ENCODE results near the gene FAM171A1. TPM values are rescaled to one million over a fixed set of nuclear protein-coding genes. Genes with fewer than 3 reads are reported as not detected.

Gene FAM171A1
- total and polyA plus RNA-seq, 2 donors (not counting 3 experiments of a cell fraction or from before 2014, with no cell fraction given), result 56.3 to 75.8 TPM

GRCh38 chr10:15196021-15196834 lies 174.9 kb downstream of the FAM171A1 start:
- no peaks in the 10 kb centered on the region for H3K27me3 ChIP-seq (ENCODE audit: control insufficient read depth in 2 of 2, insufficient read depth in 2 of 2, low read length in 2 of 2)
- H3K4me2 ChIP-seq (ENCODE audit: insufficient read depth, low read length), result peak overlapping the region; percentile 54
- no peaks in the 10 kb centered on the region for H3K79me2 ChIP-seq (ENCODE audit: control insufficient read depth, insufficient read depth, low read length)
- intact Hi-C loops (cut with micrococcal nuclease) (no loop called here), dilution Hi-C loops (cut with MboI; ENCODE audit: extremely low pct_ligation_motif_present, low sequenced_read_pairs) (no loop called here)
- TF ChIP-seq GATA2 (IDR thresholded peaks at IDR 0.05; ENCODE audit: insufficient read depth, insufficient read length, low read depth, low read length) (peak; percentile 2), POLR2A (IDR thresholded peaks at IDR 0.05; ENCODE audit: low read depth, low read length) (peak; percentile 13), MAX (IDR thresholded peaks at IDR 0.05; ENCODE audit: insufficient read depth, insufficient read length) (no peak), EZH2 (IDR thresholded peaks at IDR 0.05; ENCODE audit: borderline replicate concordance, low read depth, low read length, severe bottlenecking) (no peak)
- H3K4me1 ChIP-seq (ENCODE audit: control insufficient read depth, extremely low read depth, insufficient read depth, low read length), result peaks cover 49% of the 10 kb centered on the region
- BruUV-seq (replicated peaks), result TSS peak; percentile 58
- H3K9me1 ChIP-seq (replicated peaks; ENCODE audit: control insufficient read depth, extremely low read depth, insufficient read depth, low read length), result no peaks in the 10 kb centered on the region
- ChIA-PET POLR2A (interaction anchor here (3.2 kb wide), 1 partner anchor 28 kb away, joined by 16 read pairs; the partner anchor contains the start of gene NMT2), CTCF (interaction anchor here (1.2 to 2.5 kb wide), 3 partner anchors 15 to 175 kb away, joined by 3 to 21 read pairs (median 9); partner anchors contain the start of genes FAM171A1 and NMT2)
- no peak for FAIRE-seq
- H3K36me3 ChIP-seq (ENCODE audit: control insufficient read depth in 2 of 2, extremely low read depth in 1 of 2, insufficient read depth in 2 of 2, low read length in 2 of 2), result no peaks in the 10 kb centered on the region
- no peaks in the 10 kb centered on the region for H4K20me1 ChIP-seq (replicated peaks; ENCODE audit: control insufficient read depth, extremely low read depth, insufficient read depth, low read length)
- peak overlapping the region; percentile 86 for H3K27ac ChIP-seq (ENCODE audit: insufficient read depth, low read depth, low read length)
- H3K4me3 ChIP-seq (replicated peaks in 1 of 3; ENCODE audit: insufficient read depth in 1 of 3, low read depth in 1 of 3, low read length in 3 of 3), result no peak overlapping the region
- peak overlapping the region; percentile 41 for H3K9ac ChIP-seq (replicated peaks; ENCODE audit: extremely low read depth, insufficient read depth, low read length)
- H3K9me3 ChIP-seq (replicated peaks; ENCODE audit: control insufficient read depth, insufficient read depth, low read length), result no peaks in the 10 kb centered on the region
- DNase-seq (ENCODE audit: low read depth, low spot score), result no peak
- no peak overlapping the region for H2AFZ ChIP-seq (ENCODE audit: low read depth, low read length)

- dilution Hi-C loops (cut with MboI; ENCODE audit: extremely low pct_ligation_motif_present, low sequenced_read_pairs) (no loop called here), intact Hi-C loops (cut with micrococcal nuclease) (no loop called here)
- H3K79me2 ChIP-seq (ENCODE audit: control insufficient read depth, insufficient read depth, low read length), result no peaks in the 10 kb centered on the region
- DNase-seq (ENCODE audit: low read depth, low spot score) (no peak), FAIRE-seq (no peak)
- no peaks in the 10 kb centered on the region for H3K9me1 ChIP-seq (replicated peaks; ENCODE audit: control insufficient read depth, extremely low read depth, insufficient read depth, low read length)
- H3K4me2 ChIP-seq (ENCODE audit: insufficient read depth, low read length), result no peak overlapping the region
- BruUV-seq (replicated peaks), result no TSS peak
- H3K4me1 ChIP-seq (ENCODE audit: control insufficient read depth, extremely low read depth, insufficient read depth, low read length), result no peaks in the 10 kb centered on the region
- no peak for TF ChIP-seq EZH2 (IDR thresholded peaks at IDR 0.05; ENCODE audit: borderline replicate concordance, low read depth, low read length, severe bottlenecking)
- TF ChIP-seq POLR2AphosphoS5 (IDR thresholded peaks at IDR 0.05; ENCODE audit: insufficient read depth, low read depth, low read length), result no peak
- TF ChIP-seq MAX (IDR thresholded peaks at IDR 0.05; ENCODE audit: insufficient read depth, insufficient read length), result no peak
- TF ChIP-seq MYC (IDR thresholded peaks at IDR 0.05; ENCODE audit: low read depth, low read length), result no peak
- no peak for TF ChIP-seq FOS (IDR thresholded peaks at IDR 0.05; ENCODE audit: borderline replicate concordance, insufficient read depth, low read length)
- no peak for TF ChIP-seq CTCF (IDR thresholded peaks at IDR 0.05; ENCODE audit: extremely low read depth in 1 of 2, insufficient read depth in 1 of 2, low read depth in 1 of 2, low read length in 2 of 2)
- no peak for TF ChIP-seq JUN (IDR thresholded peaks at IDR 0.05; ENCODE audit: borderline replicate concordance, insufficient read depth, insufficient read length, low read depth)
- no peak for TF ChIP-seq POLR2A (IDR thresholded peaks at IDR 0.05; ENCODE audit: low read depth, low read length)
- no peak for TF ChIP-seq GATA2 (IDR thresholded peaks at IDR 0.05; ENCODE audit: insufficient read depth, insufficient read length, low read depth, low read length)
- ChIA-PET CTCF (interaction anchor here (1.3 to 3.4 kb wide), 2 partner anchors 11 to 20 kb away, joined by 4 to 11 read pairs; no protein-coding TSS in a partner anchor), POLR2A (no interaction called here)
- H4K20me1 ChIP-seq (replicated peaks; ENCODE audit: control insufficient read depth, extremely low read depth, insufficient read depth, low read length), result no peaks in the 10 kb centered on the region
- no peak overlapping the region for H2AFZ ChIP-seq (ENCODE audit: low read depth, low read length)
- H3K9me3 ChIP-seq (replicated peaks; ENCODE audit: control insufficient read depth, insufficient read depth, low read length), result no peaks in the 10 kb centered on the region
- H3K27ac ChIP-seq (ENCODE audit: insufficient read depth, low read depth, low read length), result no peak overlapping the region
- H3K4me3 ChIP-seq (replicated peaks in 1 of 3; ENCODE audit: insufficient read depth in 1 of 3, low read depth in 1 of 3, low read length in 3 of 3), result no peak overlapping the region
- no peaks in the 10 kb centered on the region for H3K27me3 ChIP-seq (ENCODE audit: control insufficient read depth in 2 of 2, insufficient read depth in 2 of 2, low read length in 2 of 2)
- H3K9ac ChIP-seq (replicated peaks; ENCODE audit: extremely low read depth, insufficient read depth, low read length), result no peak overlapping the region
- H3K36me3 ChIP-seq (ENCODE audit: control insufficient read depth in 2 of 2, extremely low read depth in 1 of 2, insufficient read depth in 2 of 2, low read length in 2 of 2), result no peaks in the 10 kb centered on the region
Observed at GRCh38 chr10:15189133-15189885, 181.8 kb downstream of the FAM171A1 start.

Measured in endothelial cell of umbilical vein (primary cell).